Activated CD8-positive, alpha-beta memory T cell treated with anti-CD3 and anti-CD28 coated beads, Interleukin-2, amount 50 U/mL, for 1 hour (primary cell): Measurements from ENCODE around the gene POLRMT.
A peak's percentile ranks its signal among the peaks of the same experiment; 100 is the strongest.

Experiments used
- DNase-seq: peaks from one replicate; pipeline ENCODE4 v3.0.0-alpha.2; 2020; ENCODE audit errors: extremely low read depth

POLRMT gene

DNA sequence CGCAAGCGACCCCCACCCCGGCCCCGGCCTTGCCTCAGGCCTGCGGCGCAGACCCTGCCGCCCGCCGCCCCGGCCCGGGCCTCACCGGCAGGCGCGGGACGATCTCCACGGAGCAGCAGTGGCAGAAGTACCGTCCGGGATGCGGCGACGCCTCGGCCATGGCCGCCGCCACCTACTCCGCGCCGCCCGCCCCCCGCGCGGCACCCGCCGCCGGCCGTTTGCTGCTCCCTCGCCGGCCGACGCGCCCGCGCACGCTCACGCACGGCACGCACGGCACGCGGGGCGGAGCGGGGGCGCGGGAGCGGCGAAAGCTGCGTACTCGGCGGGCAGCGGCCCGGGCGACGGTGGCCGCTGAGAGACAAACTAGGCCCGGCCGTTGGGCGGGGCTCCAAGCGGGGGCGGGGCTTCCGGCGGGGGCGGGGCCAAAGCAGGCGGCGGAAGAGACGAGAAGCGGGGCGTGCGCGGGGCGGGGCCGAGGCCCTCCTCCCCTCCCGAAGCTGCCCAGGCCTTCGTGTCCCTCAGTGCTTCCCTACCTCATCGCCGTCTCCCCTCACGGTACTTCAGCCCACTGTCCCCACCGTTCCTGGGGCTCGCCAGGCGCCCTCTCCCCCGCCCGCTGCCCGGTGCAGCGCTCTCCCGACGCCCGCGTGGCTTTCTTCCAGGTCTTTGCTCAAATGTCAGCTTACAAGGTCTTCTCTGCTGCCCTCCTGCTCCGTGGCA lies 29.8 kb upstream of the POLRMT start, which contains the start of gene RNF126:
Gene RNF126, minus strand, starts transcription at position 253 of the 720 bp plus-strand sequence. Its CDS starts 93 bp downstream, at position 160.
- DNase-seq: peak; percentile 71

DNA sequence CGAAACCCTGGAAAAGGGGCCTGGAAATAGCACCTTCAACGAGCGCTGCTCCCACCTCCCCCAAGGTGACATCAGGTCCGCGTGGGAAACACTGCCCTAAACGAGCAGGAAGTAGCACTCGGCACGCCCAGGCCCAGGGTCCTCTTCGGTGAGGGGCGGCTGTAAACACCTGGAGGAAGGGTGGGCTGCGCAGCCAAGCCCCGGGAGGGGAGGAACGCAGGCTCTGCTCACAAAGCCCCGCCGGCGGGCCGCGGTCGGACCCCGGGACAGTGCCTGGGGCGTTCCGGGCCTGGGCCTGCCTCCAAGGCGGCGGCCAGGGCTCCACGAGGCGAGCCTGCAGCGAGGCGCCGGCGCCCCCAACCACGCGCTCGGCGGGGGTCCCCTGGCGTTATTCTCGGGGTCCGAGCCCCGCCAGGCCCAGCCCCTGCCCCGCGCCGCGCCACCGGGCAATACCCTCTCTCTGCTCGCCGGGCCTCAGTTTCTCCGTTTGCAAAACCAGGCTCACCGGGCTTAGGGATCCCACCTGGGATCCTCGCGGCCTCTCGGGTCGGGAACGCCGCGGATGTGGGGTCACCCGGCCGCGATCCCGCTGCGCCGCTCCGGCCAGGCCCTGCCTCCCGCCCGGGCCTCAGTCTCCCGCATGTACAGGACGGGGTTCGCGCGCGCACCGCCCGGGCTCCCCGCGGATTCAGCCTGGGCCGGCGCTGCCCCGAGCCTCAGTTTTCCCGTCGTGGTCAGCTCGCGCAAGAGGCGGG lies 29.0 kb upstream of the POLRMT start:
- DNase-seq: no peak

DNA sequence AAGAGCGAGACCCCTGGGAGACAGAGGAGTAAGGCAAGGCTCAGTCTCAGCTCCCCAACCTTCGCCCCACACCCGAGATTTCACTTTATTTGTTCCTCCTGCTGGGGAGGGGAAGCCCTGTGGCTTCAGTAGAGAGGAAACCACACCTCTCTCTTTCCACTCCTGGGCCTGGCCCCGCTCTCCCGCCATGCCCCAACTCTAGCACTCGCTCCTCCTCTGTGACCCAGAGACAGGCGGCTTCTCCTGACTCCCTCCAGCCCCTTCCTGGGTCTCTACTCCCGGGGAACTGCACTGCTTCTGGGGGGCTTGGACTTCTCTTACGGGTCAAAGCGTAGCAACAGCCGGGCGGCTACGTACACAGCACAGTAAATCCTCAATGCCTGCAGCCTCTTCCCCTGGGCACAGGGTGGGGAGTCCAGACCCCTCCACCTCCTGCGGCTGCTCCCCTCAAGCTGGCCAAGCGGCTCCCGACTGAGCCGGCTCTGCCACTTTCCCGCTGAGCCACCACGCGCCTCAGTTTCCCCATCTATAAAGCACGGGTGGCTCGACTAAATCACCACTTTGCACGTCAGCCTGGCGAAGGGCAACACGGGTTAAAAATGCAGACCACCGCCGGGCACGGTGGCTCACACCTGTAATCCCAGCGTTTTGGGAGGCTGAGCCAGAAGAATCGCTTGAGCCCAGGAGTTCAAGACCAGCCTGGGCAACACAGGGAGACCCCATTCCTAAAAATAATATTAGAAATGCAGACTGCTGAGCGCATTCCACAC lies 28.3 kb upstream of the POLRMT start:
- no peak for DNase-seq

DNA sequence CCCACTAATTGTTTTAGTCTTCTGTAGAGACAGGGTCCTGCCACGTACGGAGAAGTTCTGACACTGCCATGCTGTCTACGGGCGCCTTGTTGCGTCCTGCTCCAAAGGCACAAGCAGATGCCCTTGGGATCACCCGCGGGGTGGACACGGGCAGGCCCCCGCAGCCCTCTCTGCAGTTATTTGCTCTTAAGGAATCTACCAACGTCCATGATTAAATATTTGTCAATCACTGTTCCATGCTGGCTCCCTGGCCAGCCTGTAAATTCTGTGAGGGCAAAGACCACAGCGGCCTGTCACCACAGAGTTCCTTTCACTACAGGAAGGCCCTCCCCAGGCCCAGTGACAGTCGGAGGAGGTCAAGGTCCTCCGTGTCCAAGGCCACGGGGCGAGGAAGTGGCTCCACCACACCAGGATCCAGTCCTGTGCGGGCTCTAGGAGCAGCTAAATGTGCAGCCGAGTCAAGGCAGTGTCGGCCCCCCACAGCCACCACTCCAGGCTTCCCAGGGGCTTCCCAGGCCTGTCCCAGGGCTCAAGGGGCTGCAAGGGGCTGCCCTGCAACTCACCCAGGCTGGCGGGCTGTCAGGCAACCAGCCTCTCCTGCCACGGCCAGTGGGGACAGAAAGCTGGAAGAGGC lies 27.6 kb upstream of the POLRMT start:
- DNase-seq: no peak

DNA sequence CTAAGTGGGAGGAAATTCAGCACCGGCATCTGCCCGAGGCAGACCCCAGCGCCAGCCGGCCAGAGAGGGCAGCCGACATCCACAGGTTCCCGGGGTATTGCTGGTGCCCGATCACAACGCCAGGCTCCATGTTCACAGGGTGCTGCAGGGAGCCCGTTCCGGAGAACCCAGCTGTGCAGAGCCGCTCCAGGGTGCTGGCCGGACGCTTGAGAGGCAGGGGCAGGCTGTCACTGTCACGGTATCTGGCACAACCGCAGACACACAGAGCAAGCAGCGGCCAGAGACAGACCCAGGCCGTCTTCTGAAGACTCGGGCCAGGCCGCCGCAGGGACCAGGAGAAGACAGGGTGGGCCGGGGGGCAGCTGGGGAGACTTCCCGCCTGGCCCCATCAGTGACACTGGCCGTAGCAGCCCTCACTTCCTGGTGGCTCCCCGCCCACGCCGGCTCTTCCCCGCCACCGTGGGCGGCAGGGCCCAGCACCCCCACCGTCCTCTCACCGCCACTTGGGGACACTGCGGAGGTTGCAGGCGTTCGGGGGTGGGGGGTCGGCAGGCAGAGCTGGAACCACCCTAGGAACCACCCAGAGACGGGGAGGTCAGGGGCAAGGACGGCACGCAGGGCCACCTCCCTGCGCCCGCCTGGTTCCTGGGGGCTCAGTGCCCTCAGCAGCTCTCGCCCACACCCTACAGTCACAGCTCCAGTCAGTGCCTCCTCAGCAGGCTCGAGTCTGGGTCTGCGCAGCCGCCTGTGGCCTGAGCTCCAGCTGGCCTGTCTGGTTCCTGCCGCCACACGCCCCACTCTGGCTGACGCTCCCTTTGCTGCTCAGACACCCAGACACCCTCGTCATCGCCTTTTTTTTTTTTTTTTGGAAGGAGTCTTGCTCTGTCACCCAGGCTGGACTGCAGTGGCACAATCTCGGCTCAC lies 25.8 kb upstream of the POLRMT start:
- no peak for DNase-seq

GRCh38 chr19:658059-658839 lies 24.9 kb upstream of the POLRMT start:
- no peak for DNase-seq

GRCh38 chr19:657611-658010 lies 24.3 kb upstream of the POLRMT start:
- no peak for DNase-seq

DNA sequence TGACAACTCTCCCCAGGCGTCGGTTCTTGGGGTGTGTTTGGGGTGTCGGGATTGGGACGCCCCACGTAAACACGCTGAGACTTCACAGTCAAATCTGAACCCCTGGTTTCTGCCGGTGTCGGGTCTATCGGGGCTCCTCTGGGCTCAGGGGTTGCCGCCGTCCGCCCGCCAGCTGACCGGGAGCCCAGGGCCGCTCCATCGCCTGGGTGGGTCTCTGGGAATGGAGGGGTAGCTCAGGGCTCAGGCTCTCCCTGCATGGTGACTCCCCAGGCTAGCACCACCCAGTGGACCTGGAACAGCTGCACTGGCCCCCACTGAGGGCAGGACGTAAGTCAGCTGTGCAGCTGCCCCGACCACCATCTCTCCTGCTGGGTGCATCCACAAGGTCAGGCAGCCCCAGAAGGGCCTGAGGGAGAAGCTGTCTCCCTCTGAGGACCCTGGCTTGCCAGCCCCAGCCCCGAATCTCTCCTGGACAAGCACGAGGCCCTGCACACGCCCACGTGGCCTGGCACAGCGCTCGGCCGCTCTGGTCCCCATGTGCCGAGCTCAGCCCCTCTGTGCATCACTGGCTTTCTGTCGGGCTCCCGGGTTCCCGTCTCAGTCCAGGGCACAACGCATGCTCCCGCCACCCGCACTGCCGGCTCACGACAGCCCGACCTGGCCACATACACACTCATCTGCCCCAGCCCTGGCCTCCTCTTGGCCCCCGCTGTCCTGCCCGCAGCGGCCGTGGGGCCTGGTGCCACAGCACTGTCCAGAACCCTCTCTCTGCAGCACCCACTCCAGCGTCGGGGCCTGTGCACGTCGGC lies 23.6 kb upstream of the POLRMT start:
- no peak for DNase-seq

GRCh38 chr19:655691-656090 lies 22.4 kb upstream of the POLRMT start:
- DNase-seq: no peak

GRCh38 chr19:653425-653824 lies 20.1 kb upstream of the POLRMT start:
- DNase-seq: no peak

GRCh38 chr19:652467-653389 lies 19.4 kb upstream of the POLRMT start:
- DNase-seq: no peak

DNA sequence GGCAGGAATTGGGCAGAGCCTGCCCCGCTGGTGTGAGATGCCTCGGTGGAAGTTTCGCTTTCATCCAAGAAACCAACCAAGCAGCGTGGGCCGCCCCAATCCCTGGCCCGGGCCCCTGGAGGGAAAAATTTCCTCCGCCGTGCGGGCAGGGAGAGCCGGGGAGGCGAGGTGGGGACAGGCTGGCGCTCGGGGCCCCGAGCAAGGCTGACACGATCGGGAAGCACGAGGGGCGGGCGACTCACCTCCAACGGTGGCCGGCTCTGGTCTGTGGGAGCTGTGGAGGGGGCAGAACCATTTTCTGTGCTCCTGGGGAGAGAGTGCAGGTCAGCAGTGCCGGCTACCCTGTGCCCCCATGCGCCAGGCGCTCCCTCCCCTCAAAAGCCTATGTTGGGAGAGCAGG lies 18.7 kb upstream of the POLRMT start:
- DNase-seq: no peak

GRCh38 chr19:651114-651818 lies 17.9 kb upstream of the POLRMT start:
- DNase-seq: no peak

- DNase-seq: no peak
These were observed 16.8 kb upstream of the POLRMT start for GRCh38 chr19:650121-650520.

DNA sequence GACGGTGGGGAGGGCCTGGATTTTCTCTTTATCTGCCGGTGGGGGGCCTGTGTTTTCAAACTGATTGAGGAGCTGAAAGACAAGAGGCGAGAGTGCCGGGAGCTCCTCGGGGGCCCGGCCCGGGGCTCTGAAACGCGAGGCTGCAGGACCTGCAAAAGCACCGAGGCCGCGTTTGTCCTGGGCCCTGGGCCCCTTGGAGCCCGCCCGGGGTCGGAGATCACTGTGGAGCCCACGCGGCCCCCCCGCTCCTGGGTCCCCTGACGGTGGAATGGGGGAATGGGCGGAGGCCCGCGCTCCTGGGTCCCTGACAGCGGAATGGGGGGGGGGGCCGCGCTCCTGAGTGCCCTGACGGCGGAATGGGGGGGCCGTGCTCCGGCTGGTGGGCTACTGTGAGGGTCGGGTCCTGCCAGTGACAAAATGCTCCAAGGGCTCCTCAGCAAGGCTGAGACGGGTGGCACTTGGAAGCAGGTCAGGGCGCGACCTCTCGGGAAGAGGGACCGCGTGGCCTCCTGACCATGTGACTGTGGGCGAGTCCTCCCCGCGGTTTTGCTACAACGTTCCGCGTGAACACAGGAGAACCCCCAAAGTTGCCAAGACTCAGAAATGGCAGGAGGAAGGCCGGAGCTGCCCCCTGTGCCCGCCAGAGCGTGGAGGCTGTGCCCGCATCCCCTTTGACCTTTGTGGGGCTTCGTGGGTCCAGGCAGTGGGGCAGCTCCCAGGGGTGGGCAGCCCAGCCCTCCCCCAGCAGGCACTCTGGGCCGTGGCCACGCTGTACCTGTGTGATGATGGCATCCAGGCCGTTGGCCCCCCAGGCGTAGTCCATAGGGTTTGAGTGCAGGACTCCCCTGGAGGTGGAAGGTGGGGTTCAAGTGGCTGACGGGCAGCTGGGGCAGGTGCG lies 15.8 kb upstream of the POLRMT start:
- no peak for DNase-seq

DNA sequence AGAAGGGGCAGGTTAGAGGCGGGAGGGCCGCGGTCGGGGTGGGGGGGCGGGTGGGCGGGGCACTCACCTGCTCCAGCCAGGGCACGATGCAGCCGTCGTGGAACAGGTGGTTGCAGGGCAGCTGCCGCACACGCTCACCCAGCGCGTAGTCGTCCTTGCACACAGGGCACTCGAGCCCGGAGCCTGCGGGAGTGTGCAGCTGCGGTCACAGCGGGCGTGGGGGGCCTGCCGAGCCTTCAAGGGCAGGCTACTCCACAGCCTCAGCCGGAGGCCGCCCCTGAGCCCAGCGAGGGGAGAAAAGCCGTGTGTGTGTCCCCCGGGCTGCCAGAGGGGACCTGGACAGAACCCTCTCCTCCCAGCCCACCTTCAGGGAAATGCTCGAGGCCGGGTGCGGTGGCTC lies 15.0 kb upstream of the POLRMT start:
- no peak for DNase-seq
